ENCODE measurements around the gene HDHD5. TPM values are rescaled to one million over a fixed set of nuclear protein-coding genes. Genes with fewer than 3 reads are reported as not detected.

HDHD5 gene
- total RNA-seq, 4 donors from 2014 or later: 36.8 to 50.4 (median 39.7) TPM

GRCh38 chr22:17198170-17199002, 39.3 kb upstream of the HDHD5 start:
- 33 to 47% methylated on average over 29 of the region's 29 CpGs for WGBS, 2 donors
- no peak overlapping the region for H3K4me3 ChIP-seq (ENCODE audit: low read depth, poor library complexity, severe bottlenecking)
- intact Hi-C loops (cut with DNase I; ENCODE audit: low total_unique reads): no loop called here
- no peak for DNase-seq (ENCODE audit: low spot score in 2 of 2)
- TF ChIP-seq, protein P1, sequence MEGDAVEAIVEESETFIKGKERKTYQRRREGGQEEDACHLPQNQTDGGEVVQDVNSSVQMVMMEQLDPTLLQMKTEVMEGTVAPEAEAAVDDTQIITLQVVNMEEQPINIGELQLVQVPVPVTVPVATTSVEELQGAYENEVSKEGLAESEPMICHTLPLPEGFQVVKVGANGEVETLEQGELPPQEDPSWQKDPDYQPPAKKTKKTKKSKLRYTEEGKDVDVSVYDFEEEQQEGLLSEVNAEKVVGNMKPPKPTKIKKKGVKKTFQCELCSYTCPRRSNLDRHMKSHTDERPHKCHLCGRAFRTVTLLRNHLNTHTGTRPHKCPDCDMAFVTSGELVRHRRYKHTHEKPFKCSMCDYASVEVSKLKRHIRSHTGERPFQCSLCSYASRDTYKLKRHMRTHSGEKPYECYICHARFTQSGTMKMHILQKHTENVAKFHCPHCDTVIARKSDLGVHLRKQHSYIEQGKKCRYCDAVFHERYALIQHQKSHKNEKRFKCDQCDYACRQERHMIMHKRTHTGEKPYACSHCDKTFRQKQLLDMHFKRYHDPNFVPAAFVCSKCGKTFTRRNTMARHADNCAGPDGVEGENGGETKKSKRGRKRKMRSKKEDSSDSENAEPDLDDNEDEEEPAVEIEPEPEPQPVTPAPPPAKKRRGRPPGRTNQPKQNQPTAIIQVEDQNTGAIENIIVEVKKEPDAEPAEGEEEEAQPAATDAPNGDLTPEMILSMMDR (IDR thresholded peaks at IDR 0.05): no peak
- TF ChIP-seq POLR2A (IDR thresholded peaks at IDR 0.05): no peak

GRCh38 chr22:17194213-17194612, 35.1 kb upstream of the HDHD5 start:
- no peak overlapping the region for H3K4me3 ChIP-seq (ENCODE audit: low read depth, poor library complexity, severe bottlenecking)
- DNase-seq (ENCODE audit: low spot score in 2 of 2): no peak
- intact Hi-C loops (cut with DNase I; ENCODE audit: low total_unique reads): no loop called here
- TF ChIP-seq, protein P1 (IDR thresholded peaks at IDR 0.05): no peak
- no peak for TF ChIP-seq POLR2A (IDR thresholded peaks at IDR 0.05)
- WGBS, 2 donors: 70 to 76% methylated on average over 7 of the region's 7 CpGs

DNA sequence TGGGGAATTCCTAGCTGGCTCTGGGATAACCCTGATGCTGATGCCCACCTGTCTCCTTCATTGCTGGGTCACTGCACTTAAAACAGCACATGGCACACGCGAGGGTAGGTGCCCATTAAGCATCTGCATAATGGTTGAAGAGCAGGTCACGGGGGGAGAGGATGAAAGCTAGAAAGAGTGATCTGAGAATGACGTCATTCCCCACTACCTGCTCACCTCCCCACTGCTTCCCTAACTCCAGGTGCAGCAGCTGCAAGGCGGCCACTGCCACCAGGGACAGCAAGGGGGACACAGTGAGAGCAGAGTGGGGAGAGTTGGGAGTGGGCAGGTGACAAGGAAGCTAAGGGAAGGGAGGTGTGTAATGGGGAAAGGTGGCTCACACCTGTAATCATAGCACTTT, 33.1 kb upstream of the HDHD5 start:
- no peak overlapping the region for H3K4me3 ChIP-seq (ENCODE audit: low read depth, poor library complexity, severe bottlenecking)
- no peak for TF ChIP-seq POLR2A (IDR thresholded peaks at IDR 0.05)
- TF ChIP-seq, protein P1 (IDR thresholded peaks at IDR 0.05): no peak
- 85 to 91% methylated on average over 5 of the region's 5 CpGs for WGBS, 2 donors
- no peak for DNase-seq (ENCODE audit: low spot score in 2 of 2)
- intact Hi-C loops (cut with DNase I; ENCODE audit: low total_unique reads): no loop called here

DNA sequence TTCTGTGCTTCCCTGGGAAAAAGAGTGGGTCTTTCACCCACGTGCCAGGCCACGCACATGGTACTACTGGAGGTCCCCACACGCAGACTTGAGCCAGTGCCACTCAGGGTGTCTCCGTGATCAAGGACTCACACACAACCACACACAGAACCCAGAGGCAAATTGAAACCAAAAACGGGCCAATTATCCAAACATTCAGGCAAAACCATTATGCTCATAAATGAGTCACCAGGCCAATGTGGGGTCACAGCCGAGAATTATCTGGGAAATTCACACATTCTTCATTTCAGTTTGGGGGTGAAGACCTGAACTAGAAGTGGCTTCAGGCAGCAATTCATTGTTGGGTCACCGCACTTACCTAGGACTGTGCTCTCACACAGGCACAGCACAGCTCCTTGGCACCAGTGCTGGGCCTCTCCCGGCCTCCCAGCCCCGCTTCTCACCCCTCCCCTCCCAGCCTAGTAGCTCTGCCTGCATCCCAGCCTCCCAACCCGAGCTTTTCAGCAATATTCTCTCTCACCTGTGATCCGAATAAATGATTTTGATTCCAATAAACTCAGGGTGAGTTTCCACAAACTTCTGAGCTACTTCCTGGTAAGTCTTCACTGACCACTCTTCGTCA, 32.2 kb upstream of the HDHD5 start:
- DNase-seq (ENCODE audit: low spot score in 2 of 2): no peak
- intact Hi-C loops (cut with DNase I; ENCODE audit: low total_unique reads): no loop called here
- 52 to 60% methylated on average over 12 of the region's 12 CpGs for WGBS, 2 donors
- TF ChIP-seq, protein P1 (IDR thresholded peaks at IDR 0.05): no peak
- no peak for TF ChIP-seq POLR2A (IDR thresholded peaks at IDR 0.05)
- H3K4me3 ChIP-seq (ENCODE audit: low read depth, poor library complexity, severe bottlenecking): no peak overlapping the region

DNA sequence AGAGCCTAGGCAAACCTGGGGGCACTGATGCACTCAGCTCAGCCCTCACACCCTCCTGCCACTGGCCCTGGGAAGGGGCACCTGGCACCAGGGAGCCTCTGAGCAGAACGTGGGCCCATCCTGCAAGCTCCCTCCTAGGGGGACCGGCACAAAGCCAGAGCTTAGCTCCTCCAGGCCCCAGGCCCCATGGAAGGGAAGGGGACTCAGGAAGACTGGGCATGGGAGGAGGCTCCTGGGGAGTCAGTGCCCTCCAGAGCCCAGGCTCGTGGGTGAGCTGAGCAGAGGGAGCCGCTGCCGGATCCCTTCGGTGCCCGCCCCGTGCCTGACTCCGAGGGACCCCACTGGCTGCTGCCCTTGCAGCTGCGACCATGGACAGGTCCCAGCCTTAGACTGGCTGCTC, 31.6 kb upstream of the HDHD5 start:
- intact Hi-C loops (cut with DNase I; ENCODE audit: low total_unique reads): no loop called here
- 69 to 89% methylated on average over 6 to 10 of the region's 10 CpGs for WGBS, 2 donors
- DNase-seq (ENCODE audit: low spot score in 2 of 2): no peak
- H3K4me3 ChIP-seq (ENCODE audit: low read depth, poor library complexity, severe bottlenecking): no peak overlapping the region
- TF ChIP-seq, protein P1 (IDR thresholded peaks at IDR 0.05): no peak
- no peak for TF ChIP-seq POLR2A (IDR thresholded peaks at IDR 0.05)
